ENCODE measurements around the gene ASB3. TPM values are rescaled to one million over a fixed set of nuclear protein-coding genes. Genes with fewer than 3 reads are reported as not detected.

Gene ASB3
- total and polyA plus RNA-seq, 9 of the 15 experiments (the other 6 are each of a cell fraction or from before 2014, with no cell fraction given): 13.6 to 35.3 (median 18.7) TPM

DNA sequence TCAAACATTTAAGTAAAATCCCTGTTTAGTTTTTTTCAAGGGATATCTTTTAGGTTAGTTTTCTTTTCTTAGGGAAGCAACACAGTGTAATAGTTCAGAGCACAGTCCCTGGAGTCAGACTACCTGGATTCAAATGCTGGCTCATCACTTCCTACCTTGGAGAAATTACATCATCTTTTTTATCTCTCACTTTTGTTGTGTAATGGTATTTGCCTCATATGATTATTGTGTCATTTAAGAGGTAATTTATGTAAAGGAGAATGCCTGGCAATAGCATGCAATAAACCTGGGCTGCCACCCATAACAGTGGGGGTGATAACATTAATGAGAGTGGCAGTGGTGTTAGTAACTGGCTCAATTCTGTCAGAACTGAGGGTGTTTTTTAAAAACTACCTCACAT is 26.4 kb upstream of the ASB3 start (continued):
- TF ChIP-seq, protein P1, sequence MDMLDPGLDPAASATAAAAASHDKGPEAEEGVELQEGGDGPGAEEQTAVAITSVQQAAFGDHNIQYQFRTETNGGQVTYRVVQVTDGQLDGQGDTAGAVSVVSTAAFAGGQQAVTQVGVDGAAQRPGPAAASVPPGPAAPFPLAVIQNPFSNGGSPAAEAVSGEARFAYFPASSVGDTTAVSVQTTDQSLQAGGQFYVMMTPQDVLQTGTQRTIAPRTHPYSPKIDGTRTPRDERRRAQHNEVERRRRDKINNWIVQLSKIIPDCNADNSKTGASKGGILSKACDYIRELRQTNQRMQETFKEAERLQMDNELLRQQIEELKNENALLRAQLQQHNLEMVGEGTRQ (CRISPR knock-in tag; IDR thresholded peaks at IDR 0.05): no peak
- peak; percentile 38; the same call in 1 of the 2 replicates for TF ChIP-seq C11orf30 (IDR thresholded peaks at IDR 0.05; ENCODE audit: low read depth)
- no peak for TF ChIP-seq HMG20A (CRISPR knock-in tag; conservative IDR thresholded peaks at IDR 0.05)
- TF ChIP-seq, protein P2, sequence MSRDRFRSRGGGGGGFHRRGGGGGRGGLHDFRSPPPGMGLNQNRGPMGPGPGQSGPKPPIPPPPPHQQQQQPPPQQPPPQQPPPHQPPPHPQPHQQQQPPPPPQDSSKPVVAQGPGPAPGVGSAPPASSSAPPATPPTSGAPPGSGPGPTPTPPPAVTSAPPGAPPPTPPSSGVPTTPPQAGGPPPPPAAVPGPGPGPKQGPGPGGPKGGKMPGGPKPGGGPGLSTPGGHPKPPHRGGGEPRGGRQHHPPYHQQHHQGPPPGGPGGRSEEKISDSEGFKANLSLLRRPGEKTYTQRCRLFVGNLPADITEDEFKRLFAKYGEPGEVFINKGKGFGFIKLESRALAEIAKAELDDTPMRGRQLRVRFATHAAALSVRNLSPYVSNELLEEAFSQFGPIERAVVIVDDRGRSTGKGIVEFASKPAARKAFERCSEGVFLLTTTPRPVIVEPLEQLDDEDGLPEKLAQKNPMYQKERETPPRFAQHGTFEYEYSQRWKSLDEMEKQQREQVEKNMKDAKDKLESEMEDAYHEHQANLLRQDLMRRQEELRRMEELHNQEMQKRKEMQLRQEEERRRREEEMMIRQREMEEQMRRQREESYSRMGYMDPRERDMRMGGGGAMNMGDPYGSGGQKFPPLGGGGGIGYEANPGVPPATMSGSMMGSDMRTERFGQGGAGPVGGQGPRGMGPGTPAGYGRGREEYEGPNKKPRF (IDR thresholded peaks at IDR 0.05; ENCODE audit: low read depth, low read length): no peak
- no peak for TF ChIP-seq BDP1 (IDR thresholded peaks at IDR 0.05; ENCODE audit: insufficient read depth, insufficient read length)

DNA sequence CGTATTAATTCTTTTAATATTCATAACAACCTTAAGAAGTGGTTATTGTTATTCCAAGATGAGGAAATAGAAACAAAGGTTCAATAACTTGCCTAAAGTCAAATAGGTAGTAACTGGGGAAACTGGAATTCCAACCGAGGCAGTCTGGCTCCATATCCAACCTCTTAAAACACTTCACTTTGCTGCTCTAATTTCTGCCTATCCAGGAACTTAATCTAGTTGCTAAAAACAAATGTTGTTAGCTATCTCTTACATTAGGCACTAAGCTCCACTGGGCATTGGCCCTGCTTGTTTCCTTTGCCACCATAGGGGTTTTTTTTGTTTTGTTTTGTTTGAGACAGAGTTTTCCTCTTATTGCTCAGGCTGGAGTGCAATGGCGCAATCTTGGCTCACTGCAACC is 24.8 kb upstream of the ASB3 start:
- POLR2A ChIA-PET: no interaction called here
- Histone ChIP-seq H3K9ac (ENCODE audit: insufficient read depth in 1 of 2, low read depth in 2 of 2, low read length in 2 of 2) (no peak overlapping the region), H3K9me1 (ENCODE audit: control insufficient read depth, insufficient read depth, low read length) (no peaks in the 10 kb centered on the region), H2AFZ (ENCODE audit: low read depth, low read length) (no peak overlapping the region), H4K20me1 (replicated peaks; ENCODE audit: control insufficient read depth, insufficient read depth, low read length) (no peaks in the 10 kb centered on the region), H3K4me1 (replicated peaks in 1 of 2; ENCODE audit: control insufficient read depth in 2 of 2, insufficient read depth in 2 of 2, low read length in 2 of 2) (no peaks in the 10 kb centered on the region), H3K79me2 (ENCODE audit: control insufficient read depth, insufficient read depth, low read length) (no peaks in the 10 kb centered on the region), H3K27ac (ENCODE audit: extremely low read depth, low read depth, low read length) (no peak overlapping the region), H3K27me3 (ENCODE audit: control insufficient read depth in 2 of 2, insufficient read depth in 2 of 2, low read length in 2 of 2) (no peaks in the 10 kb centered on the region), H3K9me3 (replicated peaks; ENCODE audit: control insufficient read depth, insufficient read depth, low read depth, low read length) (no peaks in the 10 kb centered on the region), H3K36me3 (ENCODE audit: control insufficient read depth, insufficient read depth, low read length) (peaks cover 85% of the 10 kb centered on the region), H3K4me3 (no peak overlapping the region), H3K4me2 (ENCODE audit: insufficient read depth, low read length) (no peak overlapping the region)
- DNase-seq (ENCODE audit: extremely low read depth in 1 of 4, low spot score in 3 of 4) (no peak), FAIRE-seq (no peak), ATAC-seq (no peak)
- CTCF ChIA-PET (ENCODE audit: low intra/inter-chr PET ratio): no interaction called here
- intact Hi-C loops (cut with micrococcal nuclease) (no loop called here), in situ Hi-C loops (cut with MboI) (no loop called here)
- no TSS peak for BruUV-seq (replicated peaks)
- 96% methylated on average over 3 of the region's 3 CpGs for WGBS (ENCODE audit: insufficient coverage, low coverage, missing lambda C conversion rate)
- TF ChIP-seq, protein P3, sequence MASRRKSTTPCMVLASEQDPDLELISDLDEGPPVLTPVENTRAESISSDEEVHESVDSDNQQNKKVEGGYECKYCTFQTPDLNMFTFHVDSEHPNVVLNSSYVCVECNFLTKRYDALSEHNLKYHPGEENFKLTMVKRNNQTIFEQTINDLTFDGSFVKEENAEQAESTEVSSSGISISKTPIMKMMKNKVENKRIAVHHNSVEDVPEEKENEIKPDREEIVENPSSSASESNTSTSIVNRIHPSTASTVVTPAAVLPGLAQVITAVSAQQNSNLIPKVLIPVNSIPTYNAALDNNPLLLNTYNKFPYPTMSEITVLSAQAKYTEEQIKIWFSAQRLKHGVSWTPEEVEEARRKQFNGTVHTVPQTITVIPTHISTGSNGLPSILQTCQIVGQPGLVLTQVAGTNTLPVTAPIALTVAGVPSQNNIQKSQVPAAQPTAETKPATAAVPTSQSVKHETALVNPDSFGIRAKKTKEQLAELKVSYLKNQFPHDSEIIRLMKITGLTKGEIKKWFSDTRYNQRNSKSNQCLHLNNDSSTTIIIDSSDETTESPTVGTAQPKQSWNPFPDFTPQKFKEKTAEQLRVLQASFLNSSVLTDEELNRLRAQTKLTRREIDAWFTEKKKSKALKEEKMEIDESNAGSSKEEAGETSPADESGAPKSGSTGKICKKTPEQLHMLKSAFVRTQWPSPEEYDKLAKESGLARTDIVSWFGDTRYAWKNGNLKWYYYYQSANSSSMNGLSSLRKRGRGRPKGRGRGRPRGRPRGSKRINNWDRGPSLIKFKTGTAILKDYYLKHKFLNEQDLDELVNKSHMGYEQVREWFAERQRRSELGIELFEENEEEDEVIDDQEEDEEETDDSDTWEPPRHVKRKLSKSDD (conservative IDR thresholded peaks at IDR 0.05; ENCODE audit: low read length): no peak
- no peak for TF ChIP-seq SMARCC2 (IDR thresholded peaks at IDR 0.05; ENCODE audit: low read depth)
- no peak for TF ChIP-seq U2AF1 (optimal IDR thresholded peaks at IDR 0.05; ENCODE audit: low read depth, low read length)
- no peak for TF ChIP-seq RBM22 (IDR thresholded peaks at IDR 0.05; ENCODE audit: low read depth, low read length, poor library complexity, severe bottlenecking)
- TF ChIP-seq, protein P4, sequence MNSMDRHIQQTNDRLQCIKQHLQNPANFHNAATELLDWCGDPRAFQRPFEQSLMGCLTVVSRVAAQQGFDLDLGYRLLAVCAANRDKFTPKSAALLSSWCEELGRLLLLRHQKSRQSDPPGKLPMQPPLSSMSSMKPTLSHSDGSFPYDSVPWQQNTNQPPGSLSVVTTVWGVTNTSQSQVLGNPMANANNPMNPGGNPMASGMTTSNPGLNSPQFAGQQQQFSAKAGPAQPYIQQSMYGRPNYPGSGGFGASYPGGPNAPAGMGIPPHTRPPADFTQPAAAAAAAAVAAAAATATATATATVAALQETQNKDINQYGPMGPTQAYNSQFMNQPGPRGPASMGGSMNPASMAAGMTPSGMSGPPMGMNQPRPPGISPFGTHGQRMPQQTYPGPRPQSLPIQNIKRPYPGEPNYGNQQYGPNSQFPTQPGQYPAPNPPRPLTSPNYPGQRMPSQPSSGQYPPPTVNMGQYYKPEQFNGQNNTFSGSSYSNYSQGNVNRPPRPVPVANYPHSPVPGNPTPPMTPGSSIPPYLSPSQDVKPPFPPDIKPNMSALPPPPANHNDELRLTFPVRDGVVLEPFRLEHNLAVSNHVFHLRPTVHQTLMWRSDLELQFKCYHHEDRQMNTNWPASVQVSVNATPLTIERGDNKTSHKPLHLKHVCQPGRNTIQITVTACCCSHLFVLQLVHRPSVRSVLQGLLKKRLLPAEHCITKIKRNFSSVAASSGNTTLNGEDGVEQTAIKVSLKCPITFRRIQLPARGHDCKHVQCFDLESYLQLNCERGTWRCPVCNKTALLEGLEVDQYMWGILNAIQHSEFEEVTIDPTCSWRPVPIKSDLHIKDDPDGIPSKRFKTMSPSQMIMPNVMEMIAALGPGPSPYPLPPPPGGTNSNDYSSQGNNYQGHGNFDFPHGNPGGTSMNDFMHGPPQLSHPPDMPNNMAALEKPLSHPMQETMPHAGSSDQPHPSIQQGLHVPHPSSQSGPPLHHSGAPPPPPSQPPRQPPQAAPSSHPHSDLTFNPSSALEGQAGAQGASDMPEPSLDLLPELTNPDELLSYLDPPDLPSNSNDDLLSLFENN (IDR thresholded peaks at IDR 0.05; ENCODE audit: low read depth in 2 of 2, low read length in 2 of 2): no peak
